Central memory CD4-positive, alpha-beta T cell (primary cell): ENCODE data around the gene PPARGC1A.

Experiments
- DNase-seq: peaks from one replicate; pipeline ENCODE4 v3.0.0; 2022

The PPARGC1A gene

GRCh38 chr4:23878912-23879732 is 10.7 kb downstream of the PPARGC1A start:
- no peak for DNase-seq

DNA sequence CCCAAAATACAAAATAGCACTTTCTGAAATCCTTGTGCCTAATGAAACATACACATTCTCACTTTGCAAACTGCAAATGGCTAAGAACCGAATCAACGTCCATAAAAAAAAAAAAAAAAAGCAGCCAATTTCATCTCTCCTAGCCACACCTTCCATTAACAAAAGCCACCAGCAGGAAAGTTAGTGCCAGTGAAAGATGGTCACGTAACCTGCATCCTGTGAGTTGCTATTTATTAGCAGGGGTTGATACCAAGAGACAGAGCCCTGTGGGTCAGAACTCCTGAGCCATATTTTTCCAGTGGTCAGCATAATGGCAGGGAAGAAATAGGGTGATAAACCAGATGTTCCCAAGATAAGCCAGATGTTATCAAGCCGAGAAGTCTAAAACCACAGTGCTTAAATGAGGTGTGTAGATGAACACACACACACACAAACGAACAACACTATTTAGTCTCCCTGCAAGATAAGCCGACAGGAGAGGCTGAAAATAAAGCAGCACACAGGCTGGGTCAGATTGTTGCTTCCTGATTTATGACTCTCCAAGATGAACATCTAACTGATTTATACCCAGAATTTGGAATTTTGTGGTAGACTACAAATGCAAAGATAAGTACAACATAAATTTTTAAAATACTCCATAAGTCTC is 11.5 kb downstream of the PPARGC1A start:
- DNase-seq = no peak

DNA sequence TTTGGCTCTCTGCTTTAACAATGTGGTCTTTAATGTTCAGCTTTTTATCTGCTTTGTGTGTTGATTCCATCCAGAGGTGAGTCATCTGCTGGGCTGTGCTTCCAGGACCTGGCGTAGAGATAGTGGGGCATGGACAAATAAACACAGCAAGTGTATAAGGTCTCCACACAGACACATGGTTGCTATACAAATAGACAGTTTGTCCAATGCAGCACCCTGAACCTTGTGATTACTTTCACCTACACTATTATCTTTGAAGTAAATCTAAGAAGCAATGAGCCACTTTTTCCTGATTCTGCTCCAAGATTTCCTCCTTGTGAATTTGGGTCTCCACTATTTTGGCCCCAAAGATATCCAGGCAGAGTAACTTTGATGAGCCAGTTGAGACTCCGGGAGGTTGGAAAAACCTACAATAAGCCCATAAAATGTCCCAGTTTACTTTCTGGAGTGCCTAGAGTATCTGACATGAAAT is 12.1 kb downstream of the PPARGC1A start:
- DNase-seq = no peak

DNA sequence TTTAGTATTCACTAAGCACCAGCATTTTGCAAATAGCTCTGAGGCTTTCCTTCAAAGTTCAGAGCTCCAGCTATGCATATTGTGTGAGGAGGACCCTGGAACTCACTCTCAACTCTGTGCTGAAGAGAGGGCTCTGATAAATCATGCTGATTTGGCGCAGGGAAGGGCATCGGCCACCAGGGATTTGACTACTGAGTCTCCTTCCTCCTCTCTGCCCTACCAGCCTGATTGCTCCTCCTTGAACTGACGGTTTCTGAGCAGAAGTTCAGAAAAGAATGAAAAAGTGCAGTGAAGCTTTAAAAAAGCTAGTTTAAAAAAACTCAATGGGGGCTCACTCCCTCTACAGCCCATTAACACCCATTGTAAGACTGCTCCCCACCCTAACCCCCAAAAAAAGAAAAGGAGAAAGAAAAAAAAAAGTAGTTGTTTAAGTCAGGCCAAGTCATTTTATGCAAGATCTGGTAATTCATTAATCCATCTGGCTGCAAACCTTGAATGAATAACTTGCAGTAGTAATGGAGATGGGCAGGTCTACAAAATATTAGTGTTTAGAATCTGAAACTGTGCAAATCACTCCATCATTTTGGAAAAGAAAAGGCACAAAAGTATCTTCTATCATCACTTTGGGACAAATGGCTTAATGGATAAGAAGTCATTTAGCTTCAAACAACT is 13.3 kb downstream of the PPARGC1A start:
- no peak for DNase-seq

DNA sequence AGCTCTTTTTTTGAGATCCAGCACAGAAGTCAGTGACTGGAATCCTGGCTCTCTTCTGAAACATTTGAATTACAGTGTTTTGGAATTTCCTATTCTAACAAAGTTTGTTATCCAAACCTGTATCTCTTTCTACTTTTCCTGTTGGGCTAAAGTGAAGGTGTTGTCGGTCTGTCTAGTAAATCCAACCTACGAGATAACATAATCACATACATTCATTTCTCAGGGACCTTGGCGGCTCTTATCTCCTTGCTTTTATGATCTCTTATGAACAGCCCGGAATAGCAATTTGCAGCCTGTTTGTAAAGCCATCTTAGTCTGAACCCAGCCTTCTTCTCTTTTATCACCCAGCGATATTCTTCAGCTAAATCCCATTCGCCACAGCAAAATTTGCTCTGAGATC is 14.5 kb downstream of the PPARGC1A start:
- no peak for DNase-seq

- no peak for DNase-seq
Observed at GRCh38 chr4:23874536-23874901, 15.3 kb downstream of the PPARGC1A start.

GRCh38 chr4:23873717-23874535 is 15.9 kb downstream of the PPARGC1A start:
- DNase-seq = no peak

DNA sequence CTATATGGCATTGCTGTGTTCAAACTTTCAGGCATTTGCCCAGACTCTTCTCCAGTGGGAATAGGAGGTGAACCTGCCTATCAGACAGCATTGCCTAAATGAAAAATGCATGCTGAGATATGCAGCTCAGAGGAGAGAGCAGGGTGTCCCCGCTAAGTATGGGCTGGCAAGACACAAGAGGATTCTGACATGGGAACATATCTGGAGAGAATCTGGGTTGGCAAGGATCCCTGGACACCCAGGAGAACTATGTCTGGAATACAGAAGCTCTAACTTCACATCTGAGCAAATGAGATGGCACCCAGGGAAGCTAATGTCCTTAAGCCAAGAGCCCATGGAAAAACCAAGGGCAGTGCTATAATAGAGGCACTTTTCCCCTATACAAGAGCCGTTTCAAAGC is 18.4 kb downstream of the PPARGC1A start:
- no peak for DNase-seq

DNA sequence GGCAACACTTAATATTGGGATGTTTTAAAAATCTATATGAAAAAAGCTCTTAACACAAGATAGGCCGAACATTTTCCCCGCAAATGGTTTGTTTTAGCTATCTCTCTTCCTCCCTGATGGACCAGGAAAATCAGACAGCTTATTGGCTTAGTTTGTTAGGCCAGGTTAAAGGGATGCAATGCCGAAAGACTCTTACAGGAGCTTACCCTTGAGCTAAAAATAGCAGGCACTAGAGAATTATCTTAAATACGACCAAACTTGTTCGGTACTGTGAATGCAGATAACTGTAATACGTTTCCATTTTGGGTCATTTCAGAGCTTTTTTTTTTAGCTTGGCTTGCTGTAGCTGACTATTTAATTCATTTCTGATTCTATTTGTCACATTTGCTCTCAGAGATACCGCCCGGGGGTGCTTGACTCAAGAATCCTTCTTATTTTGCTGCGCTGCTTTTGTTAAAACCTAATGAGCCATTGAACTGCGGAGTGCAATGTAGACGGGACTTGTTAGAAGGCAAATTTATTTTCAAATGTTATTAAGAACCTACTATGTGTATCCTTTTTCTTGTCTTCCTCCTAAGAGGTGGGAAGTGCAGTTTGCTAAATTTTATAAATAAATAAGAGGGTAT is 23.3 kb downstream of the PPARGC1A start:
- no peak for DNase-seq

GRCh38 chr4:23861897-23862296 is 27.9 kb downstream of the PPARGC1A start:
- DNase-seq = no peak

GRCh38 chr4:23860919-23861318 is 28.9 kb downstream of the PPARGC1A start:
- DNase-seq = no peak

GRCh38 chr4:23857367-23857959 is 32.4 kb downstream of the PPARGC1A start:
- DNase-seq = no peak

- DNase-seq = no peak
Observed at GRCh38 chr4:23856630-23857029, 33.2 kb downstream of the PPARGC1A start.

- no peak for DNase-seq
Observed at GRCh38 chr4:23855912-23856605, 33.8 kb downstream of the PPARGC1A start.

DNA sequence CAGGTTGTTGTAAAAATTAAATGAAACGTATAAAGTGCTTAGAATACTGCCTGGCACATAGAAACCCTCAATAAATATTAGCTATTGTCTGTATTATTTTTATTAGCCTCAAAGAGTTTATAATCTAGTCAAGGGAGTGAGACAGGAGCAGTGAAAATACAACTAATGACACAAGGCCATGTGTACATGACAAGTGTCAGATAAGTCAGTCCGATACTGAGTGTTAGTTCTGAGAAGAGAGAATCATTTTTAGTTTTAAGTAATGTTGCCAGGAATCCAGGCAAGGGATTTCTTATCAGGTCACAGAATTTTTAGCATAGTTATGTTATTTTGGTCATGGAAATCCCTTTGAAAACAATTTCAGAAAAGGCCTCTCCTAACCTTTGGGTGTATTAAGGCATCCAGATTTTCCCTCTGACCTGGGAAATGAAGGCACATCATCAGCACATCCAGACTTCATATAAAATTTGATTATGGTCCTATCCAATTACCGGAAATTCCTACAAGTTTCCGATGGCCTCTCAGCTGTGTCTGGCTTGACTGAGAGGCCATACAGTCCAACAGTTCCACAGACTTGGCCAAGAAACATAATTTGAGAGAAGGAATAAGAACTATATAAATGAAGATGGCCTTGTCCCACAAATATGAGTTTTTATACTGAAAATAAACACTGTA is 35.7 kb downstream of the PPARGC1A start:
- DNase-seq = no peak

DNA sequence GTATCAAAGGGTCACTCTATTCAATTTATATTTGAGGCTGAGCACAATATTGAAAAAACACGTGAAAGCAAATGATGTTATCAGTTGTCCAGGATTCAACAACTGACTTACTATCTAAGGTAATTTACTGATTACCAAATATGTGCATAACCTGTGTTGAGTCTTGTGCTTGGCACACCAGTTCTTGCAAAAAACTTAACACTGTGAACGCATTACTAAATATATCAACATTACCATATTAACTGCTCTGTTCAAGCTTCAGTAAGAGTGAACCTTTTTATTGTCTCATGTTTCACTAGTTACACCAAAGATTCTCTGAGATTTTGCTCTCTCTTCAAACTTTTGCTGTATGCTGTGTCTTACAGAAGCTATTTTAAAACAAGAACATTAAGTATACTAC is 38.4 kb downstream of the PPARGC1A start:
- no peak for DNase-seq

GRCh38 chr4:23847158-23847557 is 42.7 kb downstream of the PPARGC1A start:
- DNase-seq = no peak

DNA sequence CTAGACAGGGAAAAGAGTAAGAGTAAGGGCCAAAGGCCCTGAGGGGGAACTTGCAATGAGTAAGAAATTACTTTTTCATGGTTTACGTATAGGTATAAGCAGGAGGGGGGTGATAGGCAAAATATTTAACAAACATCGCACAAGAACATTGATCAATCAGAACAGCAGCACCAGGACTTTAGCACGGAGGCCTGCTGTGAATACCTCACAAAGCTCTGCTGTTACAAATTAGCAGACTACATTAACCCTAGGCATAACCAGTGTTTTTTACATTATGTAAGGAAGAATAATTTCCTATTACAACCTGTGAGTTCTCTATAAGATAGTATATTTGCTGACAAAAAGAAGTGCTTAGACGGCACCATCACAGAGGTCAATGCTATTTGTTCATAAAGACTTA is 44.9 kb downstream of the PPARGC1A start:
- no peak for DNase-seq

DNA sequence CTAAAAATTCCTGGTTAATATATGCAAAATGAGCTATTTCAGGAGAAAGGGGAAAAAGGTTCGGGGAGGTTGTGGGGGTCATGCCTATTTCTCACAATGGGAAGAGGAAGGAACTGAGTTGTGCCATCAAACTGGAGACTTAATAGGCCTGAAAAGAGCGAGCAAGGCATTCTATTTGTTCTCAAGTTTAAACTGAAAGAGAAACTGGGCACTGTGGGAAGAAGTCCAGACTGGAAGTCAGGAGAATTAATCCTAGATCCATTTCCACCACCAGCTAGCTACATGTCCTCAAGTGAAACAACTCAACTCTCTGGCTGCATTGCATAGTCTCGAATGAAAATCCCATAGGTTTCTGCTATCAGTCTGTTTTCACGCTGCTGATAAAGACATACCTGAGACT is 50.6 kb downstream of the PPARGC1A start:
- DNase-seq = no peak

DNA sequence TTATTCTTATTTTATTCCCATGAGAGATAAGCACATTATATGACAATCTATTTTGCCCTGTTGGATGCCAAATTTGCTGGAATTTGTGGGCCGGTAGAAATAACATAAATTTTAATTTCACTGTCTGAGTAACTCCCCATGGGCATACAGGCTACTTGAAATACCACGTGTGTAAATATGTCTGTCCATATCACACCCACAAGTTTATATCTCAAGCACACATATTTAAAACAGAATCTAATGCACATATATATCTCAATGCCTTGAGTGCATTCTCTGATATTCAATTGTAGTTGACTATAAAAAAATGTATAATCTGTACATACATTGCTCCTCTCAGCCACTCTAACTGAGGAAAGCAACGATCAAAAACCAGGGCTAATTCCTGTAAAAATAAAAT is 51.2 kb downstream of the PPARGC1A start:
- no peak for DNase-seq

GRCh38 chr4:23838131-23838530 is 51.7 kb downstream of the PPARGC1A start:
- DNase-seq = no peak
